GM21515 (cell line): Measurements from ENCODE around the gene LMO1.

Experiments
- ATAC-seq: cut with Tn5 transposase; IDR thresholded peaks from one replicate; pipeline ENCODE4 v1.9.1; 2021; ENCODE audit not compliant: unreplicated experiment

Gene LMO1

GRCh38 chr11:8288824-8289491 is 25.3 kb upstream of the LMO1 start:
- ATAC-seq, result no peak

- ATAC-seq, result no peak
Measured at GRCh38 chr11:8288166-8288772, 24.6 kb upstream of the LMO1 start.

- ATAC-seq, result no peak
Measured at GRCh38 chr11:8287703-8288102, 24.0 kb upstream of the LMO1 start.

- no peak for ATAC-seq
Measured at GRCh38 chr11:8287297-8287696, 23.6 kb upstream of the LMO1 start.

- ATAC-seq, result no peak
Measured at GRCh38 chr11:8286886-8287285, 23.2 kb upstream of the LMO1 start.

- no peak for ATAC-seq
Measured at GRCh38 chr11:8285796-8286195, 22.1 kb upstream of the LMO1 start.

- ATAC-seq, result no peak
Measured at GRCh38 chr11:8285228-8285627, 21.6 kb upstream of the LMO1 start.

- ATAC-seq, result no peak
Measured at GRCh38 chr11:8283465-8284230, 20.0 kb upstream of the LMO1 start.

GRCh38 chr11:8283100-8283464 is 19.4 kb upstream of the LMO1 start:
- ATAC-seq, result no peak

GRCh38 chr11:8282631-8283030 is 19.0 kb upstream of the LMO1 start:
- no peak for ATAC-seq

GRCh38 chr11:8281266-8281665 is 17.6 kb upstream of the LMO1 start:
- no peak for ATAC-seq

- no peak for ATAC-seq
Measured at GRCh38 chr11:8277691-8278090, 14.0 kb upstream of the LMO1 start.

- ATAC-seq, result no peak
Measured at GRCh38 chr11:8276528-8276927, 12.8 kb upstream of the LMO1 start.

GRCh38 chr11:8273287-8273686 is 9.6 kb upstream of the LMO1 start:
- no peak for ATAC-seq

GRCh38 chr11:8271106-8271886 is 7.6 kb upstream of the LMO1 start:
- no peak for ATAC-seq

GRCh38 chr11:8269636-8270035 is 6.0 kb upstream of the LMO1 start:
- no peak for ATAC-seq

- ATAC-seq, result no peak
Measured at GRCh38 chr11:8268530-8269400, 5.1 kb upstream of the LMO1 start.

GRCh38 chr11:8267831-8268529 is 4.3 kb upstream of the LMO1 start:
- no peak for ATAC-seq

GRCh38 chr11:8267280-8267679 is 3.6 kb upstream of the LMO1 start:
- no peak for ATAC-seq
